Measurements from ENCODE around the gene YIF1B. TPM values are rescaled to one million over a fixed set of nuclear protein-coding genes. Genes with fewer than 3 reads are reported as not detected.
"Not testable (repeated sequence)": the region's sequence is repeated elsewhere in the genome, so short reads cannot be mapped to it uniquely, and the experiment has no call there.

The YIF1B gene
- total and polyA plus RNA-seq, 2 experiments from 2014 or later: 61.5 to 140 TPM

GRCh38 chr19:38264486-38265212 is 51.1 kb downstream of the YIF1B start, which contains the start of gene SPINT2:
TSS of gene SPINT2 (plus strand) at chr19:38264573. CDS start at chr19:38264893, 320 bp downstream.
- Histone ChIP-seq H3K9me3 (ENCODE audit: low read depth) (no peaks in the 10 kb centered on the region), H3K4me1 (ENCODE audit: low read depth) (peaks cover 29% of the 10 kb centered on the region), H3K27ac (peak within 1 kb of the TSS; percentile 87), H3K27me3 (no peaks in the 10 kb centered on the region), H3K36me3 (no peaks in the 10 kb centered on the region), H3K4me3 (peak within 1 kb of the TSS; percentile 49)
- peak in 1 of 2 donors; percentile 89 for DNase-seq (ENCODE audit: low read depth in 1 of 2, low spot score in 1 of 2)
- no peak for TF ChIP-seq CTCF (IDR thresholded peaks at IDR 0.05; ENCODE audit: low read depth, low read length)

GRCh38 chr19:38263689-38264485 is 51.9 kb downstream of the YIF1B start:
- peak in 1 of 2 donors; percentile 69 for DNase-seq (ENCODE audit: low read depth in 1 of 2, low spot score in 1 of 2)
- Histone ChIP-seq H3K36me3 (no peaks in the 10 kb centered on the region), H3K27me3 (no peaks in the 10 kb centered on the region), H3K9me3 (ENCODE audit: low read depth) (no peaks in the 10 kb centered on the region), H3K4me3 (peak overlapping the region; percentile 49), H3K4me1 (ENCODE audit: low read depth) (peaks cover 27% of the 10 kb centered on the region), H3K27ac (peak overlapping the region; percentile 87)
- TF ChIP-seq CTCF (IDR thresholded peaks at IDR 0.05; ENCODE audit: low read depth, low read length): no peak

DNA sequence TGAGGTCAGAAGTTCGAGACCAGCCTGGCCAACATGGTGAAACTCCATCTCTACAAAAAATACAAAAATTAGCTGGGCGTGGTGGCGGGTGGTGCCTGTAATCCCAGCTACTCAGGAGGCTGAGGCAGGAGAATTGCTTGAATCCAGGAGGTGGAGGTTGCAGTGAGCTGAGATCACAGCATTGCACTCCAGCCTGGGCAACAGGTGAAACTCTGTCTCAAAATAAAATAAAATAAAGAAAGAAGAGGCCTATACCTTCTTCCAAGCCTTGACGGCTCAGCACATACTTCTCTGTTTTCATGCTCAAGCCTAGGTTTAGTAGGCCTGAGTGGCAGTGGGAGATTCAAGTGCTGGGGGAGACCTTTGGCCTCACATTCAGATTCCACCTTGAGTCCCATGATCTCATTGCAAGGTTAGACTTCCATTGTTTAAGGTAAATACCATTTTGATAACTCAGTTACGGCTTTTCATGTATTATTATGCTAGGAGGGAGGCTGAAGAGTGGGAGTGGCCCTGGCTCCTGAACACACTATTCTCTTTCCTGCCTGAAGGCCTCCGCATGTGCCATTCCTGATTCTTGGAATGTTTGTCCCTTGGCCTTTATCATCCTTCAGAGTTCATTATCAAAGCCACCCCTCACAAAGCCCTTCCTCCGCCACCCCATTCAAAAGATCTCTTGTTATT is 53.0 kb downstream of the YIF1B start:
- Histone ChIP-seq H3K36me3 (no peaks in the 10 kb centered on the region), H3K9me3 (ENCODE audit: low read depth) (no peaks in the 10 kb centered on the region), H3K27me3 (no peaks in the 10 kb centered on the region), H3K4me1 (ENCODE audit: low read depth) (peaks cover 16% of the 10 kb centered on the region), H3K4me3 (no peak overlapping the region), H3K27ac (no peak overlapping the region)
- TF ChIP-seq CTCF (IDR thresholded peaks at IDR 0.05; ENCODE audit: low read depth, low read length): no peak
- DNase-seq (ENCODE audit: low read depth in 1 of 2, low spot score in 1 of 2): no peak

DNA sequence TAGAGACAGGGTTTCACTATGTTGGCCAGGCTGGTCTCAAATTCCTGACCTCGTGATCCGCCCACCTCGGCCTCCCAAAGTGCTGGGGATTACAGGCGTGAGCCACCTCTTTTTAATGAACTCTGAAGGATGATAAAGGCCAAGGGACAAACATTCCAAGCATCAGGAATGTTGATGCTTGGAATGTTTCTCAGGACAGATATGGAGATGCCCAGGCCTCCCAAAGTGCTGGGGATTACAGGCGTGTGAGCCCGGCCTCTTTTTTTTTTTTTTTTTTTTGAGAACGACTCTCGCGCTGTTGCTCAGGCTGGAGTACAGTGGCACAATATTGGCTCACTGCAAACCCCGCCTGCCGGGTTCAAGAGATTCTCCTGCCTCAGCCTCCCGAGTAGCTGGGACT is 53.8 kb downstream of the YIF1B start:
- not testable (repeated sequence) for H3K4me3 ChIP-seq; H3K27me3 ChIP-seq; H3K36me3 ChIP-seq; H3K4me1 ChIP-seq (ENCODE audit: low read depth); DNase-seq (ENCODE audit: low read depth in 1 of 2, low spot score in 1 of 2); H3K27ac ChIP-seq; H3K9me3 ChIP-seq (ENCODE audit: low read depth)

DNA sequence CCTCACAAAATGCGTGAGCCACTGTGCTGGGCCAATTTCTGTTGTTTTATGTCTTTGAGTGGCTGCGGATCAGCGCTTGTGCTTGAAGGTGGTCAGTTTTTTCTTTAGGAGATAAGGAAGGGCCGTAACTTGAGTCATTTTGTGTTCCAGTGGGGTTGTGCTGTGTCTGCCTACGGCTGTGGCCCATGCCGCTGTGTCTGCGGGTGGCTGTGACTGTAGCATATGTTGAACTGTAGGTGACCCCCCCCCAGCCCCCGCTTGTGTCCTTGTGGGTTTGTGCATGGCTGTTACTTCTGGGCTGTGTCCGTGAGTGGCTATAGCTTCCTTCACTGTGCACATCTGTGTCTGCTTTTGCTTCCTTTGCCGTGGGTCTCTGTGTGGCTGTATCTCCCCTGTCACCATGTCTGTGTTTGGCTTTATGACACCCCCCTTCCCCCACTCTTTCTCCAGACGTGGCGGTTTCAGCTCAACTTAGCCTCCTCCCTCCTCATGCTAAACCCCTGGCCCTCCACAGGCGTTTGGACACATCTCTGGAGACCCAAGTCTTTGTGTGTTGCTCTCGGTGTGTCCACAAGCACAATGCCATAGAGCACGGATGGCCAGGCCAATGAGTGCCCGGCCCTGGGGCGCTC is 60.2 kb downstream of the YIF1B start:
- peak in 1 of 2 donors; percentile 56 for DNase-seq (ENCODE audit: low read depth in 1 of 2, low spot score in 1 of 2)
- Histone ChIP-seq H3K4me3 (peak overlapping the region; percentile 43), H3K4me1 (ENCODE audit: low read depth) (peaks cover 24% of the 10 kb centered on the region), H3K36me3 (no peaks in the 10 kb centered on the region), H3K27me3 (no peaks in the 10 kb centered on the region), H3K9me3 (ENCODE audit: low read depth) (no peaks in the 10 kb centered on the region), H3K27ac (peak overlapping the region; percentile 34)
- no peak for TF ChIP-seq CTCF (IDR thresholded peaks at IDR 0.05; ENCODE audit: low read depth, low read length)

Data from cardiac muscle cell (in vitro differentiated cells and primary cell).